Measurements from ENCODE around the gene MSMP.

GRCh38 chr9:35718721-35719511 lies 35.2 kb downstream of the MSMP start:
- TF ChIP-seq CTCF (IDR thresholded peaks at IDR 0.05) (no peak), POLR2A (IDR thresholded peaks at IDR 0.05) (no peak)
